OCI-LY1 (cell line): Measurements from ENCODE around the gene B3GAT1.

ENCODE experiments used
- H2AFZ ChIP-seq: fragments of 200-600 bp; sonication (generic), shearing (Covaris generic); 2 replicates; pipeline ENCODE4 v1.6.0; 2014; ENCODE audit warnings: antibody characterized with exemption, mild to moderate bottlenecking, low read length
- H3F3A ChIP-seq: fragments of 200-600 bp; sonication (generic), shearing (Covaris generic); 2 replicates; pipeline ENCODE4 v1.6.0; 2014; ENCODE audit warnings: mild to moderate bottlenecking, antibody characterized with exemption, low read length, moderate library complexity; ENCODE audit not compliant: insufficient read depth
- H3K27ac ChIP-seq: fragments of 200-600 bp; sonication (generic); 2 replicates; pipeline ENCODE4 v1.5.1; 2014; ENCODE audit warnings: low read length, mixed run types, mild to moderate bottlenecking, low read depth; ENCODE audit not compliant: poor library complexity, severe bottlenecking
- H3K27me3 ChIP-seq: fragments of 200-600 bp; sonication (generic); 2 replicates; pipeline ENCODE4 v1.6.0; 2014; ENCODE audit warnings: antibody characterized with exemption, mild to moderate bottlenecking, low read length, moderate library complexity; ENCODE audit not compliant: insufficient read depth
- H3K36me3 ChIP-seq: fragments of 200-600 bp; sonication (generic); 2 replicates; pipeline ENCODE4 v1.6.1; 2014; ENCODE audit warnings: mild to moderate bottlenecking, antibody characterized with exemption, low read length, moderate library complexity, mixed read lengths; ENCODE audit not compliant: insufficient read depth
- H3K4me1 ChIP-seq: fragments of 200-600 bp; sonication (generic); 2 replicates; pipeline ENCODE4 v1.5.1; 2014; ENCODE audit warnings: mild to moderate bottlenecking, low read length, moderate library complexity; ENCODE audit not compliant: insufficient read depth, severe bottlenecking
- H3K4me2 ChIP-seq: fragments of 200-600 bp; sonication (generic), shearing (Covaris generic); 2 replicates; pipeline ENCODE4 v1.6.1; 2014; ENCODE audit warnings: low read length
- H3K4me3 ChIP-seq: fragments of 200-600 bp; sonication (generic); 2 replicates; pipeline ENCODE4 v1.5.1; 2014; ENCODE audit warnings: low read length, low read depth, mild to moderate bottlenecking, mixed read lengths; ENCODE audit not compliant: poor library complexity, severe bottlenecking
- H3K79me2 ChIP-seq: fragments of 200-600 bp; shearing (Covaris generic); 2 replicates; pipeline ENCODE4 v1.6.1; 2016; ENCODE audit warnings: mixed run types, low read length, mixed read lengths; ENCODE audit not compliant: insufficient read depth
- H3K9ac ChIP-seq: fragments of 200-600 bp; sonication (generic), shearing (Covaris generic); 2 replicates; pipeline ENCODE4 v1.6.1; 2014; ENCODE audit warnings: mild to moderate bottlenecking, low read length, mixed read lengths
- H3K9me2 ChIP-seq: fragments of 200-600 bp; sonication (generic), shearing (Covaris generic); 2 replicates; pipeline ENCODE4 v1.6.1; 2014; ENCODE audit warnings: low read depth, mild to moderate bottlenecking, low read length, mixed read lengths
- H3K9me3 ChIP-seq: fragments of 200-600 bp; shearing (Covaris generic); 2 replicates; pipeline ENCODE4 v1.6.1; 2014; ENCODE audit warnings: low read length, mixed read lengths
- H4K20me1 ChIP-seq: fragments of 200-600 bp; sonication (generic), shearing (Covaris generic); 2 replicates; pipeline ENCODE4 v1.6.0; 2016; ENCODE audit warnings: mild to moderate bottlenecking, low read length; ENCODE audit not compliant: insufficient read depth
- CTCF ChIP-seq: fragments of 200-600 bp; sonication (generic), shearing (Covaris generic); IDR thresholded peaks from 2 replicates; pipeline ENCODE4 v1.5.1; 2017; ENCODE audit warnings: mild to moderate bottlenecking, antibody characterized with exemption, low read length, moderate library complexity, mixed read lengths
- EZH2 ChIP-seq: fragments of 200-600 bp; sonication (generic), shearing (Covaris generic); IDR thresholded peaks from 2 replicates; pipeline ENCODE4 v1.8.0; 2017; ENCODE audit warnings: borderline replicate concordance, mixed run types, mild to moderate bottlenecking, antibody characterized with exemption, low read length, moderate library complexity, mixed read lengths

B3GAT1 gene

DNA sequence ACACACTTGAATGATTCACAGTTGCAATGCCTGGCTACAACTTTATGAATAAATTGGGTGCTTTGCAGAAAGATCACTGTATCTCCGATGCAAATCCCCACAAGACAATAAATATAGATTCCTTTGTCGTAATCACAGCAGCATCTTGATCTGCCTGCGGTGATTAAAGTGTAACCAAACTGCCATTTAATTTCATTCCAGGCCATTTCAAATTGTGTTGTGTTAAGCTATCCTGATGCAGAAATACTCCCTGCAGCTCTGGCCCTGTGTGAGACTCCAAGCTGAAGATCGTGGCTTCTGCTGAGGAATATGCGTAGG, 40.8 kb upstream of the B3GAT1 start:
- Histone ChIP-seq H2AFZ (no peak overlapping the region), H3K9me3 (no peaks in the 10 kb centered on the region), H3K27me3 (no peaks in the 10 kb centered on the region), H3F3A (no peaks in the 10 kb centered on the region), H3K27ac (no peak overlapping the region), H3K4me1 (no peaks in the 10 kb centered on the region), H3K36me3 (no peaks in the 10 kb centered on the region), H3K4me3 (no peak overlapping the region), H3K4me2 (no peak overlapping the region), H4K20me1 (no peaks in the 10 kb centered on the region), H3K9me2 (no peaks in the 10 kb centered on the region), H3K79me2 (no peaks in the 10 kb centered on the region), H3K9ac (no peak overlapping the region)
- TF ChIP-seq CTCF = no peak
- no peak for TF ChIP-seq EZH2

GRCh38 chr11:134452026-134452837, 40.2 kb upstream of the B3GAT1 start:
- H4K20me1 ChIP-seq = no peaks in the 10 kb centered on the region
- H3K9me3 ChIP-seq = no peaks in the 10 kb centered on the region
- H3F3A ChIP-seq = no peaks in the 10 kb centered on the region
- no peak overlapping the region for H3K4me3 ChIP-seq
- no peak overlapping the region for H3K27ac ChIP-seq
- no peaks in the 10 kb centered on the region for H3K79me2 ChIP-seq
- H3K9me2 ChIP-seq = no peaks in the 10 kb centered on the region
- H2AFZ ChIP-seq = no peak overlapping the region
- H3K4me1 ChIP-seq = no peaks in the 10 kb centered on the region
- no peak overlapping the region for H3K9ac ChIP-seq
- H3K36me3 ChIP-seq = no peaks in the 10 kb centered on the region
- no peaks in the 10 kb centered on the region for H3K27me3 ChIP-seq
- H3K4me2 ChIP-seq = no peak overlapping the region
- TF ChIP-seq CTCF (no peak), EZH2 (no peak)

GRCh38 chr11:134450186-134450585, 38.1 kb upstream of the B3GAT1 start:
- no peak overlapping the region for H3K27ac ChIP-seq
- H4K20me1 ChIP-seq = no peaks in the 10 kb centered on the region
- H3K4me2 ChIP-seq = no peak overlapping the region
- H3K4me1 ChIP-seq = no peaks in the 10 kb centered on the region
- H3K9ac ChIP-seq = no peak overlapping the region
- no peaks in the 10 kb centered on the region for H3K79me2 ChIP-seq
- no peaks in the 10 kb centered on the region for H3K36me3 ChIP-seq
- H3F3A ChIP-seq = no peaks in the 10 kb centered on the region
- H3K27me3 ChIP-seq = no peaks in the 10 kb centered on the region
- TF ChIP-seq CTCF (no peak), EZH2 (no peak)
- no peaks in the 10 kb centered on the region for H3K9me2 ChIP-seq
- H2AFZ ChIP-seq = no peak overlapping the region
- no peaks in the 10 kb centered on the region for H3K9me3 ChIP-seq
- H3K4me3 ChIP-seq = no peak overlapping the region
